Measurements from ENCODE around the gene GLDN.

DNA sequence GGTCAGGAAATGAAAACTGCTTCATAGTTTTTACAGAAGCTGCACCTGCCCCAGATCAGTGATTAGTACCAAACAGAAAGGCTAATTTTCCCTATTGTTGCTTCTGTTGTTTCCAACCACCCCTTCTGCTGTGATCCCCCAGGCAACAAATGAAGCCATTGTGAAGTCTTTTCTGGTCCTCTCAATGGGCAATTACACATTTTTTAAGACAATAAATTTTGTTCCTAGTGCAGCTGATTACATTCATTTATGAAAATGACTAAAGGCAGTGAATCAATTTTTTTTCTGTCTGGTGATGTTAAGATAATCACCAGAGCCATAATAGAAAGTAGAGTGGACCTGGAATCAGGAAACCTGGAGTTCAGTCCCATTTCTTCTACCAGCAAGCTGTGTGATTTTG, 32.7 kb downstream of the GLDN start:
- no peak for TF ChIP-seq EZH2 (IDR thresholded peaks at IDR 0.05; ENCODE audit: insufficient read depth, poor library complexity, severe bottlenecking)
- TF ChIP-seq EZH2phosphoT487 (IDR thresholded peaks at IDR 0.05; ENCODE audit: insufficient read depth, low read depth), result no peak

Data from GM23248 (cell line).